ENCODE measurements around the gene ST3GAL3. TPM values are rescaled to one million over a fixed set of nuclear protein-coding genes. Genes with fewer than 3 reads are reported as not detected.

Gene ST3GAL3, protein sequence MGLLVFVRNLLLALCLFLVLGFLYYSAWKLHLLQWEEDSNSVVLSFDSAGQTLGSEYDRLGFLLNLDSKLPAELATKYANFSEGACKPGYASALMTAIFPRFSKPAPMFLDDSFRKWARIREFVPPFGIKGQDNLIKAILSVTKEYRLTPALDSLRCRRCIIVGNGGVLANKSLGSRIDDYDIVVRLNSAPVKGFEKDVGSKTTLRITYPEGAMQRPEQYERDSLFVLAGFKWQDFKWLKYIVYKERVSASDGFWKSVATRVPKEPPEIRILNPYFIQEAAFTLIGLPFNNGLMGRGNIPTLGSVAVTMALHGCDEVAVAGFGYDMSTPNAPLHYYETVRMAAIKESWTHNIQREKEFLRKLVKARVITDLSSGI
- 10 to 100 TPM in 2 of 4 donors, 1 to 10 TPM in 2; 4.1 to 47.2 (median 19.0) TPM for total RNA-seq

- no peaks in the 10 kb centered on the region for H3K9me3 ChIP-seq
- no peaks in the 10 kb centered on the region for H3K27me3 ChIP-seq
- DNase-seq = peak; percentile 87 to 89
- peak within 1 kb of the TSS; percentile 59 to 85 for H3K27ac ChIP-seq
- peaks cover 0 to 3% of the 10 kb centered on the region in 2 donors for H3K4me1 ChIP-seq
- H3K4me3 ChIP-seq = peak within 1 kb of the TSS; percentile 59 to 88
- H3K36me3 ChIP-seq = no peaks in the 10 kb centered on the region
- intact Hi-C loops (cut with DNase I; ENCODE audit: low total_unique reads) = no loop called here
- TF ChIP-seq CTCF (IDR thresholded peaks at IDR 0.05) (no peak), POLR2A (IDR thresholded peaks at IDR 0.05) (peak in 1 of 2 donors; percentile 78)
Measured at GRCh38 chr1:43707190-43708001, at the start of gene ST3GAL3. ST3GAL3 (plus strand) TSS chr1:43707536; CDS start chr1:43736263, 28,727 bp downstream.

GRCh38 chr1:43659212-43660166 lies 47.8 kb upstream of the ST3GAL3 start:
- Histone ChIP-seq H3K4me3 (no peak overlapping the region), H3K36me3 (no peaks in the 10 kb centered on the region), H3K27ac (no peak overlapping the region), H3K4me1 (no peaks in the 10 kb centered on the region), H3K9me3 (no peaks in the 10 kb centered on the region), H3K27me3 (no peaks in the 10 kb centered on the region)
- intact Hi-C loops (cut with DNase I; ENCODE audit: low total_unique reads) = no loop called here
- no peak for DNase-seq
- TF ChIP-seq POLR2A (IDR thresholded peaks at IDR 0.05) (no peak), CTCF (IDR thresholded peaks at IDR 0.05) (no peak)

GRCh38 chr1:43660355-43660754 lies 47.0 kb upstream of the ST3GAL3 start:
- no peaks in the 10 kb centered on the region for H3K36me3 ChIP-seq
- H3K4me1 ChIP-seq = no peaks in the 10 kb centered on the region
- no peak for TF ChIP-seq POLR2A (IDR thresholded peaks at IDR 0.05)
- no peak for TF ChIP-seq CTCF (IDR thresholded peaks at IDR 0.05)
- intact Hi-C loops (cut with DNase I; ENCODE audit: low total_unique reads) = no loop called here
- no peaks in the 10 kb centered on the region for H3K27me3 ChIP-seq
- H3K9me3 ChIP-seq = no peaks in the 10 kb centered on the region
- H3K27ac ChIP-seq = no peak overlapping the region
- no peak for DNase-seq
- H3K4me3 ChIP-seq = no peak overlapping the region

DNA sequence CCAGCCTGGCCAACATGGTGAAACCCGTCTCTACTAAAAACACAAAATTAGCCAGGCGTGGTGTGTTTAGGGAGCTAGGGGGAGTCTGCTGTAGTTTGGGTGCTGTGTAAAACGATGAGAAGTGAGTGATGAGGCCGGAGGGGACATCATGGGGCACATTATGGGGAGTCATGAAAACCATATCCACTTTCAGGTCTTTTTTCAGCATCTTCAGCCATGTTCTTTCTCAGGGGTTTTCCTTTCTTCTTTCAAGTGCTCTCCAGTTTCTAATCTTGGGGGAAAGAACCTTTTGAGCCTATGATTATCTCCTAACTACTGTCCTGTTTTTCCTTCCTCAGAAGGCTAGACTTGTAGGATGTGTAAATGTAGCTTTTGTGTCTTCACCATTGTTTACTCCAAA lies 43.0 kb upstream of the ST3GAL3 start:
- no peak for TF ChIP-seq POLR2A (IDR thresholded peaks at IDR 0.05)
- TF ChIP-seq CTCF (IDR thresholded peaks at IDR 0.05) = no peak
- Histone ChIP-seq H3K27me3 (no peaks in the 10 kb centered on the region), H3K9me3 (no peaks in the 10 kb centered on the region), H3K4me1 (no peaks in the 10 kb centered on the region), H3K4me3 (no peak overlapping the region), H3K36me3 (no peaks in the 10 kb centered on the region), H3K27ac (no peak overlapping the region)
- intact Hi-C loops (cut with DNase I; ENCODE audit: low total_unique reads) = no loop called here
- DNase-seq = no peak

Data from uterus (tissue), 4 donors.